AG08396 (cell line): Measurements from ENCODE around the gene HMOX1.
"Not testable (repeated sequence)": the region's sequence is repeated elsewhere in the genome, so short reads cannot be mapped to it uniquely, and the experiment has no call there.

Experiments
- DNase-seq: peaks from one replicate; pipeline ENCODE4 v3.0.0; 2012; ENCODE audit warnings: low spot score, mixed read lengths

Gene HMOX1

GRCh38 chr22:35380013-35380412 is 883 bp upstream of the HMOX1 start:
- DNase-seq, result peak; percentile 39

GRCh38 chr22:35381424-35382009 is 621 bp downstream of the HMOX1 start:
- DNase-seq, result no peak

GRCh38 chr22:35383679-35384071 is 2.8 kb downstream of the HMOX1 start:
- DNase-seq, result no peak

GRCh38 chr22:35384527-35384926 is 3.6 kb downstream of the HMOX1 start:
- DNase-seq, result no peak

GRCh38 chr22:35384975-35385588 is 4.2 kb downstream of the HMOX1 start:
- DNase-seq, result no peak

- DNase-seq, result no peak
These were observed 5.9 kb downstream of the HMOX1 start for GRCh38 chr22:35386670-35387288.

GRCh38 chr22:35390933-35391332 is 10.0 kb downstream of the HMOX1 start:
- no peak for DNase-seq

GRCh38 chr22:35392357-35392756 is 11.5 kb downstream of the HMOX1 start:
- DNase-seq, result no peak

- no peak for DNase-seq
These were observed 12.5 kb downstream of the HMOX1 start for GRCh38 chr22:35393116-35394010.

GRCh38 chr22:35394011-35394312 is 13.1 kb downstream of the HMOX1 start:
- DNase-seq, result no peak

- DNase-seq, result no peak
These were observed 14.1 kb downstream of the HMOX1 start for GRCh38 chr22:35394810-35395563.

GRCh38 chr22:35396622-35397021 is 15.7 kb downstream of the HMOX1 start:
- DNase-seq, result not testable (repeated sequence)

- no peak for DNase-seq
These were observed 16.4 kb downstream of the HMOX1 start for GRCh38 chr22:35397095-35397904.

GRCh38 chr22:35398591-35398973 is 17.7 kb downstream of the HMOX1 start:
- no peak for DNase-seq

GRCh38 chr22:35399114-35399677 is 18.3 kb downstream of the HMOX1 start:
- DNase-seq, result no peak

- peak; percentile 99 for DNase-seq
These were observed 19.0 kb downstream of the HMOX1 start, which contains the start of gene MCM5 for GRCh38 chr22:35399678-35400500. TSS of gene MCM5 (plus strand) at chr22:35400140. CDS start at chr22:35400439, 299 bp downstream.

- no peak for DNase-seq
These were observed 19.6 kb downstream of the HMOX1 start for GRCh38 chr22:35400501-35400790.

- DNase-seq, result no peak
These were observed 21.0 kb downstream of the HMOX1 start for GRCh38 chr22:35401863-35402262.

GRCh38 chr22:35403356-35403755 is 22.5 kb downstream of the HMOX1 start:
- no peak for DNase-seq

- DNase-seq, result no peak
These were observed 23.3 kb downstream of the HMOX1 start for GRCh38 chr22:35404176-35404575.
